Measurements from ENCODE around the gene COG7. TPM values are rescaled to one million over a fixed set of nuclear protein-coding genes. Genes with fewer than 3 reads are reported as not detected.

Gene COG7
- total and polyA plus RNA-seq, 2 donors (not counting 3 experiments of a cell fraction or from before 2014, with no cell fraction given), result 24.1 to 42.0 TPM

- ChIA-PET CTCF (interaction anchor here (2.0 kb wide), 1 partner anchor 62 kb away, joined by 7 read pairs; no protein-coding TSS in a partner anchor), POLR2A (no interaction called here)
- no peaks in the 10 kb centered on the region for H4K20me1 ChIP-seq (replicated peaks; ENCODE audit: control insufficient read depth, extremely low read depth, insufficient read depth, low read length)
- intact Hi-C loops (cut with micrococcal nuclease), result no loop called here
- H3K4me1 ChIP-seq (ENCODE audit: control insufficient read depth, extremely low read depth, insufficient read depth, low read length), result no peaks in the 10 kb centered on the region
- no peaks in the 10 kb centered on the region for H3K9me3 ChIP-seq (replicated peaks; ENCODE audit: control insufficient read depth, insufficient read depth, low read length)
- TF ChIP-seq FOS (IDR thresholded peaks at IDR 0.05; ENCODE audit: borderline replicate concordance, insufficient read depth, low read length) (no peak), POLR2AphosphoS5 (IDR thresholded peaks at IDR 0.05; ENCODE audit: insufficient read depth, low read depth, low read length) (no peak), MAX (IDR thresholded peaks at IDR 0.05; ENCODE audit: insufficient read depth, insufficient read length) (no peak), EZH2 (IDR thresholded peaks at IDR 0.05; ENCODE audit: borderline replicate concordance, low read depth, low read length, severe bottlenecking) (no peak), POLR2A (IDR thresholded peaks at IDR 0.05; ENCODE audit: low read depth, low read length) (no peak), JUN (IDR thresholded peaks at IDR 0.05; ENCODE audit: borderline replicate concordance, insufficient read depth, insufficient read length, low read depth) (no peak), CTCF (IDR thresholded peaks at IDR 0.05; ENCODE audit: extremely low read depth in 1 of 2, insufficient read depth in 1 of 2, low read depth in 1 of 2, low read length in 2 of 2) (no peak), GATA2 (IDR thresholded peaks at IDR 0.05; ENCODE audit: insufficient read depth, insufficient read length, low read depth, low read length) (no peak), MYC (IDR thresholded peaks at IDR 0.05; ENCODE audit: low read depth, low read length) (no peak)
- no TSS peak for BruUV-seq (replicated peaks)
- H3K4me2 ChIP-seq (ENCODE audit: insufficient read depth, low read length), result no peak overlapping the region
- H3K4me3 ChIP-seq (replicated peaks in 1 of 3; ENCODE audit: insufficient read depth in 1 of 3, low read depth in 1 of 3, low read length in 3 of 3), result no peak overlapping the region
- no peak overlapping the region for H3K27ac ChIP-seq (ENCODE audit: insufficient read depth, low read depth, low read length)
- no peak for FAIRE-seq
- dilution Hi-C loops (cut with MboI; ENCODE audit: extremely low pct_ligation_motif_present, low sequenced_read_pairs), result no loop called here
- no peak overlapping the region for H3K9ac ChIP-seq (replicated peaks; ENCODE audit: extremely low read depth, insufficient read depth, low read length)
- H3K79me2 ChIP-seq (ENCODE audit: control insufficient read depth, insufficient read depth, low read length), result no peaks in the 10 kb centered on the region
- DNase-seq (ENCODE audit: low read depth, low spot score), result no peak
- no peaks in the 10 kb centered on the region for H3K9me1 ChIP-seq (replicated peaks; ENCODE audit: control insufficient read depth, extremely low read depth, insufficient read depth, low read length)
- H3K36me3 ChIP-seq (ENCODE audit: control insufficient read depth in 2 of 2, extremely low read depth in 1 of 2, insufficient read depth in 2 of 2, low read length in 2 of 2), result no peaks in the 10 kb centered on the region
- H3K27me3 ChIP-seq (ENCODE audit: control insufficient read depth in 2 of 2, insufficient read depth in 2 of 2, low read length in 2 of 2), result no peaks in the 10 kb centered on the region
- H2AFZ ChIP-seq (ENCODE audit: low read depth, low read length), result no peak overlapping the region
These were observed 79.4 kb downstream of the COG7 start for GRCh38 chr16:23373436-23374219.
